ENCODE data around the gene SLCO4A1. TPM values are rescaled to one million over a fixed set of nuclear protein-coding genes. Genes with fewer than 3 reads are reported as not detected.

Gene SLCO4A1
- total RNA-seq, 2 donors from 2014 or later = 2.9 to 5.0 TPM

DNA sequence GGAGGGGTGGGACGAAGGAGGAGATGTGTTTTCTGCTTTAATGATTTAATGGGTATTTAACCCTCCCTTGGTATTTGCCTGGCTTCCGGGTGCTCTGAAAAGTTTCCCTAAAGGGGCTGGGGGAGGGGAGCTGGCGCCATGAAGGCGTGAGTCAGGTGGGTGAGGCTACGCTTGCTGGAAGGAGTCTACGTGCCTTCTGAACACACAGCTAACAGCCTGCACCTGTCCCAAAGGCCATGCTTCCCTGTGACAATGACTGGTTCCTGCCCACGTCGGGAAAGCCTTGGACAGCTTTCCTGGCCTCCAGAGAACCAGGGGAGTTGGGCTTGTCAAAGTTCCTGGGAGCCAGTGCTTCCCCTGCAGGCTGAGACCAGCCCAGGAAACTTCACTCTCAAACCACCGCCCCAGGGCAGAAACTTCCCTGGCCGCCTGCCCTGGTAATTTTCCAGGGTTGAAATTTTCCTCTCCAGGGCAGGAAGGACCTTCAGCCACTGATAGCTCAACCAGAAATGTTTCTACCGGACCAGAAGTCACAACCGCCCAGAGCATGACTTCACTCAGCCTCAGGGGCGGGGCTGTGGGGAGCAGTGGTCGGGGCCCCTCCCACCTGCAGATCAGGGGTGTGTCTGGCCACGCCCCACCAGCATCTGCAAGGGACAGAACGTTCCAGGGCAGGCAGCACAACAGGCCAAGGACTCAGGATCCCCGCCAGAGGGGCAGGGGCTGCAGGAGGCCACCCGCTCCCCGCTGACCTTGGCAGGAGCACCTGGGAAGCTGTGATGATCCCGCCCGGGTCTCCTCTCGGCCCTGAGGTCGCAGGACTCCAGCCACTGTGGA, 18.6 kb upstream of the SLCO4A1 start:
- no peaks in the 10 kb centered on the region for H3K27me3 Mint-ChIP-seq (ENCODE audit: insufficient read depth)
- peak overlapping the region; percentile 53 for H3K27ac Mint-ChIP-seq
- Histone ChIP-seq H3K27ac (ENCODE audit: low read depth, low read length) (no peak overlapping the region), H3K4me3 (ENCODE audit: low read length) (no peak overlapping the region), H3K9me3 (ENCODE audit: control insufficient read depth, low read length) (no peaks in the 10 kb centered on the region), H3K36me3 (ENCODE audit: control insufficient read depth, insufficient read depth, low read length) (no peaks in the 10 kb centered on the region), H3K4me1 (ENCODE audit: control insufficient read depth, insufficient read depth, low read length) (peaks cover 8% of the 10 kb centered on the region), H3K27me3 (ENCODE audit: control insufficient read depth, insufficient read depth, low read length, poor library complexity, severe bottlenecking) (no peaks in the 10 kb centered on the region), H3K9ac (ENCODE audit: extremely low read depth, low read length, poor library complexity, severe bottlenecking) (no peak overlapping the region)
- DNase-seq = peak; percentile 96
- no peak overlapping the region for H3K4me3 Mint-ChIP-seq
- peaks cover 17% of the 10 kb centered on the region for H3K4me1 Mint-ChIP-seq
- no peaks in the 10 kb centered on the region for H3K36me3 Mint-ChIP-seq (ENCODE audit: low read depth)
- 36 to 46% methylated on average over 16 to 23 of the region's 23 CpGs for WGBS, 2 experiments (ENCODE audit: insufficient coverage in 1 of 2, insufficient read length in 1 of 2)
- no peaks in the 10 kb centered on the region for H3K9me3 Mint-ChIP-seq
- TF ChIP-seq, protein P1, sequence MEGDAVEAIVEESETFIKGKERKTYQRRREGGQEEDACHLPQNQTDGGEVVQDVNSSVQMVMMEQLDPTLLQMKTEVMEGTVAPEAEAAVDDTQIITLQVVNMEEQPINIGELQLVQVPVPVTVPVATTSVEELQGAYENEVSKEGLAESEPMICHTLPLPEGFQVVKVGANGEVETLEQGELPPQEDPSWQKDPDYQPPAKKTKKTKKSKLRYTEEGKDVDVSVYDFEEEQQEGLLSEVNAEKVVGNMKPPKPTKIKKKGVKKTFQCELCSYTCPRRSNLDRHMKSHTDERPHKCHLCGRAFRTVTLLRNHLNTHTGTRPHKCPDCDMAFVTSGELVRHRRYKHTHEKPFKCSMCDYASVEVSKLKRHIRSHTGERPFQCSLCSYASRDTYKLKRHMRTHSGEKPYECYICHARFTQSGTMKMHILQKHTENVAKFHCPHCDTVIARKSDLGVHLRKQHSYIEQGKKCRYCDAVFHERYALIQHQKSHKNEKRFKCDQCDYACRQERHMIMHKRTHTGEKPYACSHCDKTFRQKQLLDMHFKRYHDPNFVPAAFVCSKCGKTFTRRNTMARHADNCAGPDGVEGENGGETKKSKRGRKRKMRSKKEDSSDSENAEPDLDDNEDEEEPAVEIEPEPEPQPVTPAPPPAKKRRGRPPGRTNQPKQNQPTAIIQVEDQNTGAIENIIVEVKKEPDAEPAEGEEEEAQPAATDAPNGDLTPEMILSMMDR (conservative IDR thresholded peaks at IDR 0.05) = no peak

DNA sequence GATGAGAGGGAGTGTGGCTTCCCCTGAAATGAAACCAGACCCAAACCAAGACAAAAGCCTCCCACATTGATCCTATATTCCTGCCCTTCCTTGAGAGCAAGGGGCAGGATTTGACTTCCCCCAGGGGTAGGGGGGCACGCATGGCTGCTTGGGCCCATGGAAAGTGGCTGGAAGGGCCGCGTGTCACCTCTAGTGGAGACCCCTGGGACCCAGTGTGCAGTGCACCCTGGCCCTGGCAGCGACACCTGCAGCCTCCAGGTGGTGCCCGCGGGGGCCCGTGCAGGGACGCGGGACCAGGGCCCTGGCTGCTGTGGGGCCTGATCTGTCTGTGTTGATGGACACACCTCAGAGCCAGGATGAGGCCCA, 18.0 kb upstream of the SLCO4A1 start:
- Mint-ChIP-seq H3K36me3 (ENCODE audit: low read depth) (no peaks in the 10 kb centered on the region), H3K27ac (no peak overlapping the region), H3K4me3 (no peak overlapping the region), H3K4me1 (peaks cover 17% of the 10 kb centered on the region), H3K27me3 (ENCODE audit: insufficient read depth) (no peaks in the 10 kb centered on the region), H3K9me3 (no peaks in the 10 kb centered on the region)
- H3K27ac ChIP-seq (ENCODE audit: low read depth, low read length) = no peak overlapping the region
- peaks cover 8% of the 10 kb centered on the region for H3K4me1 ChIP-seq (ENCODE audit: control insufficient read depth, insufficient read depth, low read length)
- peak; percentile 64 for DNase-seq
- WGBS, 2 experiments (ENCODE audit: insufficient coverage in 1 of 2, insufficient read length in 1 of 2) = 75% methylated on average over 9 of the region's 9 CpGs; no CpG with 5 or more reads in 1 of the 2 experiments
- H3K9ac ChIP-seq (ENCODE audit: extremely low read depth, low read length, poor library complexity, severe bottlenecking) = no peak overlapping the region
- TF ChIP-seq, protein P1 (conservative IDR thresholded peaks at IDR 0.05) = peak; percentile 30
- H3K27me3 ChIP-seq (ENCODE audit: control insufficient read depth, insufficient read depth, low read length, poor library complexity, severe bottlenecking) = no peaks in the 10 kb centered on the region
- no peaks in the 10 kb centered on the region for H3K36me3 ChIP-seq (ENCODE audit: control insufficient read depth, insufficient read depth, low read length)
- no peaks in the 10 kb centered on the region for H3K9me3 ChIP-seq (ENCODE audit: control insufficient read depth, low read length)
- H3K4me3 ChIP-seq (ENCODE audit: low read length) = no peak overlapping the region

DNA sequence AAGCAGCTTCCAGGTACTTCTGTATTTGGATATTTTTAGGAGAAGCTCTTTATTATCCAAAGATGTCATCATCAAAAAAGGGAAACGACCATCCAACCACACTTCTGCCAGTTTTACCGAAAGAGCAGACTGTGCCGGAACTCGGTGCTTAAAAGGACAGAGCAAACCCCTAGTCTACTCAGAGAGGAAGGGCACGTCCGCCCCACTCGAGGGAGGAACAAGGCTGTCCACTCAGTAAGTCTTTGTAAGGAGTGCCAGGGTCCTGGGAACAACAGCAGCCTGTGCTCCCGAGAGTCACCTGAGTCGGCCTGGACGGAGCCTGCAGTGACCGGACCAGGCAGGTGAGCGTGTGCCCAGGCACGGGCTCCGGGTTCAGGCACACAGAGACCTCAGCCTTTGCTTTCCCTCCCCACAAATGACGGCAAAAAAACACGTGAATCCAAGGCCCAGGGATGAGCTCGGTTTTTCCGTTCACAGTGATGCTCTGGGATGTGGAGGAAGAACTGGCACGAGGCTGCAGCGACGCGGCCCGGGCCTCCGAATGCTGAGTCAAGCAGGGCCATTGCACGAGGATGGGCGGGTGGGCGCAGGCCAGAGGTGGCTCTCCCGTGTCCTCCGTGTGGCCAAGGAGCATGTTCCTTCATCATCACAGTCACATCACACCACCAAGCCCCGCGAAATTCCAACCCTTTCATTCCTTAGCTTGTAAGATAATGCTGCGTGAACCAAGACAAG, 17.4 kb upstream of the SLCO4A1 start:
- Histone ChIP-seq H3K9ac (ENCODE audit: extremely low read depth, low read length, poor library complexity, severe bottlenecking) (no peak overlapping the region), H3K9me3 (ENCODE audit: control insufficient read depth, low read length) (no peaks in the 10 kb centered on the region), H3K36me3 (ENCODE audit: control insufficient read depth, insufficient read depth, low read length) (no peaks in the 10 kb centered on the region), H3K4me1 (ENCODE audit: control insufficient read depth, insufficient read depth, low read length) (peaks cover 8% of the 10 kb centered on the region), H3K27me3 (ENCODE audit: control insufficient read depth, insufficient read depth, low read length, poor library complexity, severe bottlenecking) (no peaks in the 10 kb centered on the region), H3K27ac (ENCODE audit: low read depth, low read length) (no peak overlapping the region), H3K4me3 (ENCODE audit: low read length) (no peak overlapping the region)
- 93 to 98% methylated on average over 18 to 32 of the region's 32 CpGs for WGBS, 2 experiments (ENCODE audit: insufficient coverage in 1 of 2, insufficient read length in 1 of 2)
- no peak for DNase-seq
- H3K4me3 Mint-ChIP-seq = no peak overlapping the region
- no peak overlapping the region for H3K27ac Mint-ChIP-seq
- no peaks in the 10 kb centered on the region for H3K27me3 Mint-ChIP-seq (ENCODE audit: insufficient read depth)
- TF ChIP-seq, protein P1 (conservative IDR thresholded peaks at IDR 0.05) = no peak
- H3K9me3 Mint-ChIP-seq = no peaks in the 10 kb centered on the region
- H3K36me3 Mint-ChIP-seq (ENCODE audit: low read depth) = no peaks in the 10 kb centered on the region
- H3K4me1 Mint-ChIP-seq = peaks cover 17% of the 10 kb centered on the region
